HG02870 (cell line): Measurements from ENCODE around the gene POLR3E.
"Not testable (repeated sequence)": the region's sequence is repeated elsewhere in the genome, so short reads cannot be mapped to it uniquely, and the experiment has no call there.

Experiments used
- ATAC-seq: cut with Tn5 transposase; IDR thresholded peaks from one replicate; pipeline ENCODE4 v1.9.1; 2021; ENCODE audit warnings: mild to moderate bottlenecking, moderate library complexity; ENCODE audit not compliant: unreplicated experiment

The POLR3E gene

GRCh38 chr16:22333457-22333994 lies 36.3 kb downstream of the POLR3E start:
- ATAC-seq, result no peak

GRCh38 chr16:22335668-22336246 lies 38.5 kb downstream of the POLR3E start:
- no peak for ATAC-seq

- ATAC-seq, result no peak
Observed at GRCh38 chr16:22336581-22336980, 39.4 kb downstream of the POLR3E start.

GRCh38 chr16:22337045-22337444 lies 39.8 kb downstream of the POLR3E start:
- ATAC-seq, result no peak

- no peak for ATAC-seq
Observed at GRCh38 chr16:22337849-22338635, 40.8 kb downstream of the POLR3E start.

- ATAC-seq, result no peak
Observed at GRCh38 chr16:22340945-22341344, 43.7 kb downstream of the POLR3E start.

GRCh38 chr16:22342082-22342481 lies 44.9 kb downstream of the POLR3E start:
- no peak for ATAC-seq

GRCh38 chr16:22346483-22346882 lies 49.3 kb downstream of the POLR3E start:
- ATAC-seq, result no peak

GRCh38 chr16:22347100-22347820 lies 50.1 kb downstream of the POLR3E start:
- no peak for ATAC-seq

GRCh38 chr16:22348291-22348690 lies 51.1 kb downstream of the POLR3E start:
- ATAC-seq, result no peak

- not testable (repeated sequence) for ATAC-seq
Observed at GRCh38 chr16:22351017-22351416, 53.8 kb downstream of the POLR3E start.

- ATAC-seq, result no peak
Observed at GRCh38 chr16:22352140-22352539, 54.9 kb downstream of the POLR3E start.

- no peak for ATAC-seq
Observed at GRCh38 chr16:22352723-22353122, 55.5 kb downstream of the POLR3E start.

- no peak for ATAC-seq
Observed at GRCh38 chr16:22353191-22353919, 56.1 kb downstream of the POLR3E start.

- no peak for ATAC-seq
Observed at GRCh38 chr16:22353933-22354541, 56.8 kb downstream of the POLR3E start.

GRCh38 chr16:22355487-22355908 lies 58.3 kb downstream of the POLR3E start:
- ATAC-seq, result no peak

GRCh38 chr16:22356930-22357634 lies 59.9 kb downstream of the POLR3E start:
- no peak for ATAC-seq

GRCh38 chr16:22357635-22357971 lies 60.4 kb downstream of the POLR3E start:
- ATAC-seq, result no peak

GRCh38 chr16:22358000-22358399 lies 60.8 kb downstream of the POLR3E start:
- no peak for ATAC-seq

GRCh38 chr16:22359679-22360078 lies 62.5 kb downstream of the POLR3E start:
- ATAC-seq, result no peak
